ENCODE data around the gene PRDM16. TPM values are rescaled to one million over a fixed set of nuclear protein-coding genes. Genes with fewer than 3 reads are reported as not detected.

PRDM16 gene
- total RNA-seq, 2 experiments from 2014 or later, result 0.18 to 0.21 TPM

- H3K4me3 Mint-ChIP-seq, result no peak overlapping the region
- no peaks in the 10 kb centered on the region for H3K36me3 Mint-ChIP-seq (ENCODE audit: low read depth)
- ATAC-seq (no peak), DNase-seq (no peak)
- H3K4me1 Mint-ChIP-seq (ENCODE audit: low read depth), result no peaks in the 10 kb centered on the region
- no peaks in the 10 kb centered on the region for H3K27me3 Mint-ChIP-seq (ENCODE audit: low read depth)
- H3K27ac Mint-ChIP-seq, result no peak overlapping the region
- CTCF ChIA-PET, result no interaction called here
- H3K9me3 Mint-ChIP-seq (ENCODE audit: insufficient read depth), result no peaks in the 10 kb centered on the region
- POLR2A ChIA-PET, result no interaction called here
These were observed 392.9 kb downstream of the PRDM16 start for GRCh38 chr1:3461934-3462275.

- ChIA-PET CTCF (interaction anchor here (1.0 kb wide), 1 partner anchor 9 kb away, joined by 3 read pairs; no protein-coding TSS in a partner anchor), POLR2A (no interaction called here)
- Mint-ChIP-seq H3K27me3 (ENCODE audit: low read depth) (no peaks in the 10 kb centered on the region), H3K9me3 (ENCODE audit: insufficient read depth) (no peaks in the 10 kb centered on the region), H3K4me1 (ENCODE audit: low read depth) (no peaks in the 10 kb centered on the region), H3K36me3 (ENCODE audit: low read depth) (no peaks in the 10 kb centered on the region), H3K4me3 (no peak overlapping the region), H3K27ac (no peak overlapping the region)
- ATAC-seq, result no peak
- DNase-seq, result no peak
These were observed 393.5 kb downstream of the PRDM16 start for GRCh38 chr1:3462356-3463012.

- ChIA-PET CTCF (interaction anchor here (1.0 kb wide), 1 partner anchor 10 kb away, joined by 3 read pairs; no protein-coding TSS in a partner anchor), POLR2A (no interaction called here)
- no peak for DNase-seq
- Mint-ChIP-seq H3K9me3 (ENCODE audit: insufficient read depth) (no peaks in the 10 kb centered on the region), H3K4me3 (no peak overlapping the region), H3K27ac (no peak overlapping the region), H3K4me1 (ENCODE audit: low read depth) (no peaks in the 10 kb centered on the region), H3K36me3 (ENCODE audit: low read depth) (no peaks in the 10 kb centered on the region), H3K27me3 (ENCODE audit: low read depth) (no peaks in the 10 kb centered on the region)
- ATAC-seq, result no peak
These were observed 394.0 kb downstream of the PRDM16 start for GRCh38 chr1:3463013-3463385.

- ChIA-PET CTCF (interaction anchor here (1.0 kb wide), 1 partner anchor 10 kb away, joined by 3 read pairs; no protein-coding TSS in a partner anchor), POLR2A (no interaction called here)
- no peaks in the 10 kb centered on the region for H3K9me3 Mint-ChIP-seq (ENCODE audit: insufficient read depth)
- H3K27me3 Mint-ChIP-seq (ENCODE audit: low read depth), result no peaks in the 10 kb centered on the region
- H3K4me1 Mint-ChIP-seq (ENCODE audit: low read depth), result no peaks in the 10 kb centered on the region
- H3K27ac Mint-ChIP-seq, result no peak overlapping the region
- no peak for DNase-seq
- H3K36me3 Mint-ChIP-seq (ENCODE audit: low read depth), result no peaks in the 10 kb centered on the region
- ATAC-seq, result no peak
- H3K4me3 Mint-ChIP-seq, result no peak overlapping the region
These were observed 394.4 kb downstream of the PRDM16 start for GRCh38 chr1:3463408-3463863.

- no peaks in the 10 kb centered on the region for H3K36me3 Mint-ChIP-seq (ENCODE audit: low read depth)
- no peak for DNase-seq
- no peak for ATAC-seq
- H3K4me3 Mint-ChIP-seq, result no peak overlapping the region
- H3K27ac Mint-ChIP-seq, result no peak overlapping the region
- ChIA-PET CTCF (no interaction called here), POLR2A (no interaction called here)
- no peaks in the 10 kb centered on the region for H3K27me3 Mint-ChIP-seq (ENCODE audit: low read depth)
- no peaks in the 10 kb centered on the region for H3K4me1 Mint-ChIP-seq (ENCODE audit: low read depth)
- no peaks in the 10 kb centered on the region for H3K9me3 Mint-ChIP-seq (ENCODE audit: insufficient read depth)
These were observed 395.1 kb downstream of the PRDM16 start for GRCh38 chr1:3463891-3464648.

GRCh38 chr1:3464649-3465025 lies 395.6 kb downstream of the PRDM16 start:
- Mint-ChIP-seq H3K9me3 (ENCODE audit: insufficient read depth) (no peaks in the 10 kb centered on the region), H3K4me3 (no peak overlapping the region), H3K27me3 (ENCODE audit: low read depth) (no peaks in the 10 kb centered on the region), H3K36me3 (ENCODE audit: low read depth) (no peaks in the 10 kb centered on the region), H3K27ac (no peak overlapping the region), H3K4me1 (ENCODE audit: low read depth) (no peaks in the 10 kb centered on the region)
- ATAC-seq, result no peak
- DNase-seq, result no peak
- ChIA-PET POLR2A (no interaction called here), CTCF (no interaction called here)

- Mint-ChIP-seq H3K4me3 (no peak overlapping the region), H3K36me3 (ENCODE audit: low read depth) (no peaks in the 10 kb centered on the region), H3K9me3 (ENCODE audit: insufficient read depth) (no peaks in the 10 kb centered on the region), H3K27ac (no peak overlapping the region), H3K27me3 (ENCODE audit: low read depth) (no peaks in the 10 kb centered on the region), H3K4me1 (ENCODE audit: low read depth) (no peaks in the 10 kb centered on the region)
- ATAC-seq (no peak), DNase-seq (no peak)
- POLR2A ChIA-PET, result no interaction called here
- CTCF ChIA-PET, result no interaction called here
These were observed 396.3 kb downstream of the PRDM16 start for GRCh38 chr1:3465091-3465934.

GRCh38 chr1:3465935-3466321 lies 396.9 kb downstream of the PRDM16 start:
- H3K27ac Mint-ChIP-seq, result no peak overlapping the region
- H3K9me3 Mint-ChIP-seq (ENCODE audit: insufficient read depth), result no peaks in the 10 kb centered on the region
- no peaks in the 10 kb centered on the region for H3K4me1 Mint-ChIP-seq (ENCODE audit: low read depth)
- DNase-seq, result no peak
- CTCF ChIA-PET, result no interaction called here
- H3K4me3 Mint-ChIP-seq, result no peak overlapping the region
- POLR2A ChIA-PET, result no interaction called here
- H3K36me3 Mint-ChIP-seq (ENCODE audit: low read depth), result no peaks in the 10 kb centered on the region
- ATAC-seq, result no peak
- H3K27me3 Mint-ChIP-seq (ENCODE audit: low read depth), result no peaks in the 10 kb centered on the region

GRCh38 chr1:3466366-3467075 lies 397.5 kb downstream of the PRDM16 start:
- no peak overlapping the region for H3K4me3 Mint-ChIP-seq
- CTCF ChIA-PET, result no interaction called here
- H3K27ac Mint-ChIP-seq, result no peak overlapping the region
- no peaks in the 10 kb centered on the region for H3K27me3 Mint-ChIP-seq (ENCODE audit: low read depth)
- DNase-seq (no peak), ATAC-seq (no peak)
- no peaks in the 10 kb centered on the region for H3K4me1 Mint-ChIP-seq (ENCODE audit: low read depth)
- no peaks in the 10 kb centered on the region for H3K36me3 Mint-ChIP-seq (ENCODE audit: low read depth)
- H3K9me3 Mint-ChIP-seq (ENCODE audit: insufficient read depth), result no peaks in the 10 kb centered on the region
- POLR2A ChIA-PET, result no interaction called here

- POLR2A ChIA-PET, result interaction anchor here (0.6 kb wide), 1 partner anchor 1412 kb away, joined by 3 read pairs; no protein-coding TSS in a partner anchor
- Mint-ChIP-seq H3K4me3 (no peak overlapping the region), H3K27ac (no peak overlapping the region), H3K27me3 (ENCODE audit: low read depth) (no peaks in the 10 kb centered on the region), H3K9me3 (ENCODE audit: insufficient read depth) (no peaks in the 10 kb centered on the region), H3K4me1 (ENCODE audit: low read depth) (no peaks in the 10 kb centered on the region), H3K36me3 (ENCODE audit: low read depth) (no peaks in the 10 kb centered on the region)
- CTCF ChIA-PET, result no interaction called here
- no peak for DNase-seq
- no peak for ATAC-seq
These were observed 398.4 kb downstream of the PRDM16 start for GRCh38 chr1:3467096-3468036.

Data from activated CD8-positive, alpha-beta T cell treated with anti-CD3 and anti-CD28 coated beads, Interleukin-2, amount 10 ng/mL, durations not matched to agents 7 days and 5 days (primary cell).